ENCODE results near the gene TMEM175.

Gene TMEM175

GRCh38 chr4:898869-899555 is 33.2 kb upstream of the TMEM175 start:
- no peak for DNase-seq (ENCODE audit: extremely low read depth in 1 of 2, low read depth in 1 of 2)

DNA sequence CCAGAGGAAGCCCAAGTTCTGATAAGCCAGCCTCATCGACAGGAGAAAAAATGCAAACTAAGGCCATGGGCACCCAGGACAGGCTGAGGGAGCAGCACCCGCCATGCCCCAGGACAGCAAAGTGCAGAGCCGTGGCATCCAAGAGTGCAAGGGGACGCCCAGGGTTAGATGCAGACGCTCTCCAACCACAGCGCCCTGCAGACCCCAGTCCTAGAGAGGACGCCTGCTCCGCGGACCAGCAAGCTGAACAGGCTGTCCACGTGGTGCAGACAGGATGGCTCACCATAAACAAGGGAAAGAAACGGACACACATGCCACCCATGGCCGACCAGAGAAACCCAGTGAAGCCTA is 32.7 kb upstream of the TMEM175 start:
- no peak for DNase-seq (ENCODE audit: extremely low read depth in 1 of 2, low read depth in 1 of 2)

- DNase-seq (ENCODE audit: extremely low read depth in 1 of 2, low read depth in 1 of 2), result no peak
Measured at GRCh38 chr4:900073-900472, 32.2 kb upstream of the TMEM175 start.

DNA sequence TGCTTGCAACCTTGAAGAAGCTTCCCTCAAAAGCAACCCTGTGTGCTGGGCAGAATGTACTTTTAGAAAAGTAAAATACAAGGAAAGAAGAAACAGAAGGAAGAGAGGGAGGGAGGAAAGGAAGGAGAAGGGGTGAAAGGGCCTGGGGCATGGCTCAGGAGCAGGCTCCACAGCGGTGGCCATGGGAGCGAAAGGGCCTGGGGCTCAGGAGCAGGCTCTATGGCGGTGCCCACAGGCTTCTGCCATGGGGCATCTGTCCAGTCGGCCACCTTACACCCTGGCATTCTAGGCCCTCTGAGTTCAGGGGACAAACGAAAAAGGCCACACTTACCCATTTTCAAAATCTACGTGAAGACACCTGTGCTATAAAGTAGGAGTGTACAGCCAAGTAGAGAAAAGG is 31.5 kb upstream of the TMEM175 start:
- no peak for DNase-seq (ENCODE audit: extremely low read depth in 1 of 2, low read depth in 1 of 2)

DNA sequence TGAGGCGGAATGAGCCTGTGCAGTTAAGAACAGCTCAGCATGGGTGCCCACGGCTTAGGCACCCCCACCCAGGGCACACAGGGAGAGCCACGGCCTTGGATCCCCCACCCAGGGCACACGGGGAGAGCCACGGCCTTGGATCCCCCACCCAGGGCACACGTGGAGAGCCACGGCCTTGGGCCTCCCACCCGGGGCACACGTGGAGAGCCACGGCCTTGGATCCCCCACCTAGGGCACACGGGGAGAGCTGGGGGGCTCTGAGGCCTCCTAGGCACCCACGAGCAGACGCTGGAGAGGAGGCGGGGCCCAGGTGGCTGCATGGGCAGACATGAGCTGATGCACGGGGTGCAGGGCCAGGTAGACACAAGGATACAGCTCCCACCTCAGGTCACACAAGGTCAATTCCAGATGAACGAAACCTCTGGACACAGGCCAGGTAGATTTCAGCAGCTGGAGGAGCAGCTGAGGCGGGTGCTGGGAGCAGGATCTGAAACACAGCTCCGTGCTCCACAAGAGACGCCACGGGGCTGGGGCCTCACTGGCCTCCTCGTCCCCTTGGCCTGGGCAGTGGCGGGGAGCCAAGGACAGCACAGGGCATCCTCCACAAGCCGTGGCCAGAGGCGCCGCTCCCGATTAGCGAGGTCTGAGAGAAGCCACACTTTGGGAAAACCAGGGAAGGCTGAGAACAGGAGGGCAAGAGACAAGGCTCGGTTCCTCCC is 30.9 kb upstream of the TMEM175 start:
- no peak for DNase-seq (ENCODE audit: extremely low read depth in 1 of 2, low read depth in 1 of 2)

GRCh38 chr4:903066-904046 is 28.9 kb upstream of the TMEM175 start:
- DNase-seq (ENCODE audit: extremely low read depth in 1 of 2, low read depth in 1 of 2), result no peak

DNA sequence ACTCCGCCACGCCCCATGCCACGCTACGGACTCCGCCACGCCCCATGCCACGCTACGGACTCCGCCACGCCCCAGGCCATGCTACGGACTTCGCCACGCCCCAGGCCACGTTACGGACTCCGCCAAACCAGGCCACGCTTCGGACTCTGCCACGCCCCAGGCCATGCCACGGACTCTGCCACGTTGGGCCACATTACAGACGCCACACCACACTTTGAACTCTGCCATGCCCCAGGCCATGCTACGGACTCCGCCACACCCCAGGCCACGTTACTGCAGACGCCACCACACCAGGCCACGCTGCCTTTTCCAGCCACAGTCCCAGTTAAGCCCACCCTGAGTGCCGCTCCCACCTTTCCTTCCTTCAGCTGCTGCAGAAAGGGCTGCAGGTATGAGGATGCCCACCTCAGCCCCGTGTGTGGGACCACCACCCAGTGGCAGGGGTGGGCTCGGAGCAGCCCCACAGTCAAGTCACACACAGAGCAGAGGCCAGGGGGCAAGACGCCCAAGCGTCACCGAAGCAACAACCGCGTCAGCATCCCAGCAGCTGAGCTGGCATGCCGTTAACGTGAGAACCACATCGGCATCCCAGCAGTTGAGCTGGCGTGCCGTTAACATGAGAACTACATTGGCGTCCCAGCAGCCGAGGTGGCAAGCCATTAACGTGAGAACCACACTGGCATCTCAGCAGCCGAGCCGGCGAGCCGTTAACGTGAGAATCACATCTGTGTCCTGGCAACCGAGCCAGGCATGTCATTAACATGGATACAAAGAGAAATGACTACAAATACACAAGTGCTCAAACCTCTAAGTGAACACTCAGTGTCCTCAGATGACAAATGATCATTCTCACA is 26.5 kb upstream of the TMEM175 start:
- no peak for DNase-seq (ENCODE audit: extremely low read depth in 1 of 2, low read depth in 1 of 2)

- no peak for DNase-seq (ENCODE audit: extremely low read depth in 1 of 2, low read depth in 1 of 2)
Measured at GRCh38 chr4:906339-907102, 25.7 kb upstream of the TMEM175 start.

DNA sequence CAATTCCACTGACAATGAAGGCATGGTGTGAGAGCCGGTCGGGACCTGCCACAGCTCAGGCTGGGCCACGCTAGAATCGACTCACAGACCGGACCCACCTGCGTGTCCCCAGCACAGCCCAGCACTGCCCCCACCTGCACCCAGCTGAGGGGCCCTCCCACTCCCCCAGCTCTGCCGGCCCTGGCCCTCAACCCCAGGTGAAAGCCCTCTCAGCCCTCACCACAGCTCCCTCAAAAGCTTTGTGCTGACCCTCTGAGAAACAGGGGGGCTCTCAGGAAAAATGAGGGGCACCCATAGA is 25.2 kb upstream of the TMEM175 start:
- DNase-seq (ENCODE audit: extremely low read depth in 1 of 2, low read depth in 1 of 2), result no peak

DNA sequence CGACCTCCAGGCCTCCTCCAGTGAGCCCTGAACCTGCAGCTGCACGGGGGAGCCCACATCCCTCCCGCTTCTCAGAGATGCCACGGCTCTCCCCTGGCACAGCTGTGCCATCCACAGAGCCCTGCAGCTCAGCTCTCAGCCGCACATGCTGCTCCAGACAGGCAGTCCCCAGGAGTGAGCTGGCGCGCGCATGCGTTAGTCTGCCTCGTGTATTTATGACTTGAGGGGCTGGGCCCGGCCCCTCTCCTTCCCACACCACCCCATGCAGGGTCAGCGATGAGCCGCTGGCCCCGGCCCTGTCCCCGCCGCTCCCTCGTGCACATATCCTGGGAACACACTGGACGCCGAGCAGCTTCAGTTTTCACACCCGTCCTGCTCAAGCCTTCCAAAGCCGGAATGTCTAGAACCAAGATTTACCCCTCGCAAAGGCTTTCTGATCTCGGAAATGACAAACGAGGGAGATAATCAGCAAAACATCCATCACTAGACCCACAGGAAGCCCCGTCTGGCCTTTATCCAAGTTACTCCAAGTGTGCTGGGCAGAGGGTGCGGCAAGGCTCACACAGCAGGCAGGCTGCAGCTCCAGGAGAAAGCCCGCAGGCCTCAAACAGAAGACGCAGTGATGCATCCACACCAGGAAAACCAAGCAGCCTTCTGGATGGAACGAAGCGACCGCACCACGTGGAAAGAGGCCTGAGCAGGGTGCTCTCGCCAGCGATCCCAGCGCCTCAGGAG is 24.4 kb upstream of the TMEM175 start:
- no peak for DNase-seq (ENCODE audit: extremely low read depth in 1 of 2, low read depth in 1 of 2)

- no peak for DNase-seq (ENCODE audit: extremely low read depth in 1 of 2, low read depth in 1 of 2)
Measured at GRCh38 chr4:909131-909571, 23.1 kb upstream of the TMEM175 start.

- no peak for DNase-seq (ENCODE audit: extremely low read depth in 1 of 2, low read depth in 1 of 2)
Measured at GRCh38 chr4:909821-910220, 22.4 kb upstream of the TMEM175 start.

DNA sequence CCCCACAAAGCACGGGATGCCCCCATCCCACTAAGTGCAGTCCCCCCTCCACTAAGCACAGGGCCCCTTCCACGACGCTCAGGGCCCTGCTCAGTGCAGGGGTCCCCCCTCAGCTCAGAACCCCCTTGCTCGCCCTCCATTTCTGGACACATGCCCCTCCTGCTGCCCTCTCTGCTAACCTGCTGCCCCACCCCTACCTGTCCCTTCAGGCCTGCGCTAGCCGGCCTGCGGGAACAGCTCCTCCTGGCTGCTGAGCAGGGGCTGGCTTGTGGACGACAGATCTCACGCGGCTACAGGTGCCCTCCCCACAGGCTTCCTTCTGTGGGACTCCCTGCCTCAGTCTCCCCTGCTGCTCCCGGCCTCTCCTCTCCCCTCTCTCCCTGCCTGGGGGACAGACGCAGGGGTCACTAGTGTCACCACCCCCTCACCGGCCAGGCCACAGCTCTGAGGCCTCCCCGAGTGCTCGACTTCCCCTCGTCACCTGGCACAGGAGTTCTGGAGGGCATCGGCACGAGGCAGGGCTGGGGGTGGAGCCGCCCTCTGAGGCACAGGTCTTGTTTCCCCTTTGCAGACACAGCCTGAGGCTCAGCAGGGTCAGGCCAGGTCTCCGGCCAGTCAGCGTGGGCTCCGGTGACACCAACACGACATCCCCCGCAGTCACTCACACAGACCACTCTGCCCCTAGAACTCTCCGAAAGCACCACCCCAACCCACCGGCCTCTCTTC is 21.7 kb upstream of the TMEM175 start:
- DNase-seq (ENCODE audit: extremely low read depth in 1 of 2, low read depth in 1 of 2), result no peak

DNA sequence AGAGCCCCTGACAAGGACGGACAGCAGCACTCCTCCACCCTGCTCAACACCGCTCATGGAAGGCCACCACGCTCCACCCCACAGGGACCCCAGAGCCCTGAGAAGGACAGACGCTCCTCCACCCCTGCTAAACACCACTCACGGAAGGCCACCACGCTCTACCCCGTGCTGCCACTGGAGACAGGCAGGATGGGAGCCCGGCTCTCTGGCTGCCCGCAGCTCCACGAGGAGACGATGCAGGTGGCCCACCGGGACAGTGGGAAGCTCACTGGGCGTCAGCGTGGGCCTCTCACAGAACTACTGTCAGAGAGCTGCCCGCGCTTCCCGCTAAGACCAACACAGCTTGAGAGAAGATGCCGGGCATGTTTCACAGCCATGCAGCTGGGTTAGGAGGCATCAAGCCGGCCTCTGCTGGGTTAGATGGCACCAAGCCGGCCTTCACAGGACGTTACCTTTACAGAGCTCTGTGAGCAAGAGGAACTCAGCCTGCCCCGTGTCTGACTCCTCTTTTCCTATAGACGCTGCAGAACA is 21.0 kb upstream of the TMEM175 start:
- no peak for DNase-seq (ENCODE audit: extremely low read depth in 1 of 2, low read depth in 1 of 2)

DNA sequence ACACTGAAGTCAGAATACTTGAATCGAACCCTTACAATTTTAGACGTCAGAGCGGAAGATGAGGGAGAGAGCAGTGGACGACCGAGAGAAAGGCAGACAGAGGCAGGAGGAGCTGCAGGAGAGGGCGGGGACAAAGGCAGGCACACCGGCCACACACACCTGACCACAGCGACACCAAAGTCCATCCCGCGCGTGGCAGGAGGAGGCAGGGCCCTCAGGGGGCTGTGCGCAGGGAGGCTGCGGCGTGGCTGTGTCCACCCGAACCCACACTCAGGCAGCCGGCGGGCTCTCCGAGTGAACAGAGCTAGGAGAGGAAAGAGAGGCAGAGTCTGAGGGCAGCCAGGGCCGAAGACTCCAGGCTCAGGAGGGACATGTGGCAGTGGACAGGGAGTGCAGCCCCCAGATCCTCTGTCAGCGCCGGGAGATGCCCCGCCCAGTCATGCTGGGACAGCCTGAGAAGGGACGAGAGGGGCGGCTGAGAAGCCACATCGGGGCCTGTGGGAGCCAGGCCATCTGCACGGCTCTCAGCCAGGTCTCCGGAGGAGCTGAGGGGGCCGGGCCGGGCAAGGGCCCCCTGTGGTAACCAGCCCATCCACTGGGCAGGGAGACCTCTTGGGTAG is 20.3 kb upstream of the TMEM175 start:
- DNase-seq (ENCODE audit: extremely low read depth in 1 of 2, low read depth in 1 of 2), result no peak

DNA sequence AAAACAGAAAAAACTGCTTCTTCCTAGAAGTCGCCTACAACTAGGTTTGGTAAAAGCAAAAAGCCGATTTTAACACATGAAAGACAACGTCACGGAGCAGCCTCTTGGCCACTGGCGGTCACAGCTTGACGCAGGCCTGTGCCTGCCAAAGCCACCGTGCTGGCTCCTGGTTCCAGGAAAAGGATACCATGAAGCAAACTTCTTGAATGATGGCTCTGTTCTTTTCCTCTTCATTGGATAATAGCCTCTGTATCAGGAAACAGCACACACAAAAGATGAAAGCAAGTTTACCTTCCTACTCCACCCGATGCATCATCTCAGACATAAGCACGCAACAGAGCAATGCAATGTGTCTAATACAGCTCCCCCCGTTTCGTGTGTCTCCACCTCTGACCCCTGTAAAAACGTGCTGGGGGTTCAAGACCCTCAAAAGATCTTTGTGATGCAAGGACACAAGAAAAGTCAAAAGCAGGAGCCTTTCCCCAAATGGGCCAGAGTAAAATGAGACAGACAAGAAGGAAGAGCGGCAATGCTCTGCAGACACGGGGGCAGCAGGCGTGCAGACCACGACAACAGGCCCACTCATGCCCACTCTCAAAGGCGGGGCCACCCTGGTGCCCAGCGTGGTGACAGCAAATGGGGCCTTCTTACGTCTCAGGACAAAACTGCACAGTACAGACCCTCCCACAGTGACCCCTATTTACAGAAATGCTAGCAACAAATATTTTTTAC is 19.5 kb upstream of the TMEM175 start:
- DNase-seq (ENCODE audit: extremely low read depth in 1 of 2, low read depth in 1 of 2), result no peak

DNA sequence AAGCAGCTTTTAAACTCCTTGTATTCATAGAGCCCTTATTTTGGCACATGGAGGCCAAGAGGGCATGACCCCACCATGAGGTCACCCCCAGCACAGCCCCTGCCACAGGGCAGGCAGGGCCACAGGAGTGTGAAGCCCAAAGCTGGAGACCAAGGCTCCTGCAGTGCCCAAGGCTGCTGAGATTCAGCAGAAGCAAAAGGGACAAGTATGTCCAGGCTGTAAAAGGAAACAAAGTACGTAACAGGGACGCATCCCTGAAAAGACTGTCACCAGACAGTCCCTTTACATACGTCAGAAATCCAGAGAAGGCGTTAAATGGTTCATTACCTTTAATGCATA is 19.0 kb upstream of the TMEM175 start:
- DNase-seq (ENCODE audit: extremely low read depth in 1 of 2, low read depth in 1 of 2), result no peak

DNA sequence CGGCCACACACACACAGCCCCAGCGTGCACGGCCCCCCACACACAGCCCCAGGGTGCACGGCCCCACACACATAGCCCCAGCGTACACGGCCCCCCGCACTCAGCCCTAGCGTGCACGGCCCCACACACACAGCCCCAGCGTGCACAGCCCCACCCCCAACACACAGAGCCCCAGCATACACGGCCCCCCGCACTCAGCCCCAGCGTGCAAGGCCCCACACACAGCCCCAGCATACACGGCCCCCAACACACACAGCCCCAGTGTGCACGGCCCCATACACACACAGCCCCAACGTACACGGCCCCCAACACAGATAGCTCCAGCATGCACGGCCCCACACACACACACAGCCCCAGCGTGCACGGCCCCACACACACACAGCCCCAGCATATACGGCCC is 17.7 kb upstream of the TMEM175 start:
- no peak for DNase-seq (ENCODE audit: extremely low read depth in 1 of 2, low read depth in 1 of 2)
